Neural cell (in vitro differentiated cells): ENCODE results near the gene FCHO2.

Experiments used
- EZH2 ChIP-seq: fragments of 200-600, 300-800 bp; shearing (Covaris generic), sonication (generic); IDR thresholded peaks from 2 replicates; pipeline ENCODE4 v1.6.1; 2014; ENCODE audit warnings: antibody characterized with exemption, low read length, borderline replicate concordance, mild to moderate bottlenecking; ENCODE audit not compliant: insufficient read depth, poor library complexity, severe bottlenecking
- MXI1 ChIP-seq: fragments of 450-650 bp; conservative IDR thresholded peaks from 2 replicates; pipeline ENCODE4 v1.6.1; 2014; ENCODE audit warnings: antibody characterized with exemption, mild to moderate bottlenecking; ENCODE audit not compliant: poor library complexity, severe bottlenecking
- POLR2AphosphoS5 ChIP-seq: IDR thresholded peaks from 2 replicates; pipeline ENCODE4 v1.6.1; 2012
- TAF1 ChIP-seq: IDR thresholded peaks from 2 replicates; pipeline ENCODE4 v1.6.1; 2012; ENCODE audit warnings: low read depth
- TF ChIP-seq, protein P1 (sequence below): fragments of 450-650 bp; IDR thresholded peaks from 2 replicates; pipeline ENCODE4 v1.5.1; 2014; ENCODE audit warnings: antibody characterized with exemption, mild to moderate bottlenecking, moderate library complexity; ENCODE audit not compliant: poor library complexity, severe bottlenecking

DNA sequence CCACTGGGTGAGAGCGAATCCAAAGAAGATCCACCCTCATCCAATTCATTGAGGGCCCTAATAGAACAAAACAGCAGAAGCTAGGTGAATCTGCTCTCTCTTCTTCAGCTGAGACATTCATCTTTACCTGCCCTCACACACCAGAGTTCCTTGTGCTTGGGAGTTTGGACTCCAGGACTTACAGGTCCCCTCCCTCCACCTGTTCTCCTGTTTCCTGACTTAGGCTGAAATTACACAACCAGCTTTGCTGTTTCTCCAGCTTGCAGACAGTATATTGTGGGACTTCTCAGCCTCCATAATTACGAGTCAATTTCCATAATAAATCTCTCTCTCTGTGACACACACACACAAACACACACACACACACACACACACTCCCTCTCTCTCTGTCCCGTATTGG, 183.6 kb downstream of the FCHO2 start:
- TF ChIP-seq, protein P1, sequence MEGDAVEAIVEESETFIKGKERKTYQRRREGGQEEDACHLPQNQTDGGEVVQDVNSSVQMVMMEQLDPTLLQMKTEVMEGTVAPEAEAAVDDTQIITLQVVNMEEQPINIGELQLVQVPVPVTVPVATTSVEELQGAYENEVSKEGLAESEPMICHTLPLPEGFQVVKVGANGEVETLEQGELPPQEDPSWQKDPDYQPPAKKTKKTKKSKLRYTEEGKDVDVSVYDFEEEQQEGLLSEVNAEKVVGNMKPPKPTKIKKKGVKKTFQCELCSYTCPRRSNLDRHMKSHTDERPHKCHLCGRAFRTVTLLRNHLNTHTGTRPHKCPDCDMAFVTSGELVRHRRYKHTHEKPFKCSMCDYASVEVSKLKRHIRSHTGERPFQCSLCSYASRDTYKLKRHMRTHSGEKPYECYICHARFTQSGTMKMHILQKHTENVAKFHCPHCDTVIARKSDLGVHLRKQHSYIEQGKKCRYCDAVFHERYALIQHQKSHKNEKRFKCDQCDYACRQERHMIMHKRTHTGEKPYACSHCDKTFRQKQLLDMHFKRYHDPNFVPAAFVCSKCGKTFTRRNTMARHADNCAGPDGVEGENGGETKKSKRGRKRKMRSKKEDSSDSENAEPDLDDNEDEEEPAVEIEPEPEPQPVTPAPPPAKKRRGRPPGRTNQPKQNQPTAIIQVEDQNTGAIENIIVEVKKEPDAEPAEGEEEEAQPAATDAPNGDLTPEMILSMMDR = no peak
- no peak for TF ChIP-seq EZH2
- no peak for TF ChIP-seq POLR2AphosphoS5
- no peak for TF ChIP-seq MXI1
- TF ChIP-seq TAF1 = no peak
